ENCODE data around the gene SLC2A2. TPM values are rescaled to one million over a fixed set of nuclear protein-coding genes. Genes with fewer than 3 reads are reported as not detected.

The SLC2A2 gene
- total RNA-seq, 4 donors from 2014 or later, result not detected

- WGBS, 2 donors, result 77 to 84% methylated on average over 4 of the region's 4 CpGs
- no peak for DNase-seq (ENCODE audit: low spot score in 2 of 2)
Observed at GRCh38 chr3:171011873-171012336, 14.6 kb downstream of the SLC2A2 start.

GRCh38 chr3:171011109-171011872 is 15.2 kb downstream of the SLC2A2 start:
- TF ChIP-seq CTCF (IDR thresholded peaks at IDR 0.05) (no peak), POLR2A (IDR thresholded peaks at IDR 0.05) (no peak)
- DNase-seq (ENCODE audit: low spot score in 2 of 2), result no peak
- H3K4me3 ChIP-seq (ENCODE audit: low read depth, poor library complexity, severe bottlenecking), result no peak overlapping the region
- intact Hi-C loops (cut with DNase I; ENCODE audit: low total_unique reads), result no loop called here
- WGBS, 2 donors, result 75 to 79% methylated on average over 2 of the region's 2 CpGs

More at GRCh38 chr3:171011873-171012336, 14.6 kb downstream of the SLC2A2 start:
- no peak overlapping the region for H3K4me3 ChIP-seq (ENCODE audit: low read depth, poor library complexity, severe bottlenecking)
- TF ChIP-seq CTCF (IDR thresholded peaks at IDR 0.05), result no peak
- TF ChIP-seq POLR2A (IDR thresholded peaks at IDR 0.05), result no peak
- intact Hi-C loops (cut with DNase I; ENCODE audit: low total_unique reads), result no loop called here

- DNase-seq (ENCODE audit: low spot score in 2 of 2), result no peak
- H3K4me3 ChIP-seq (ENCODE audit: low read depth, poor library complexity, severe bottlenecking), result no peak overlapping the region
- TF ChIP-seq CTCF (IDR thresholded peaks at IDR 0.05) (no peak), POLR2A (IDR thresholded peaks at IDR 0.05) (no peak)
- intact Hi-C loops (cut with DNase I; ENCODE audit: low total_unique reads), result no loop called here
Observed at GRCh38 chr3:171007316-171007715, 19.2 kb downstream of the SLC2A2 start.

- TF ChIP-seq CTCF (IDR thresholded peaks at IDR 0.05) (no peak), POLR2A (IDR thresholded peaks at IDR 0.05) (no peak)
- WGBS, 2 donors, result 60 to 69% methylated on average over 4 of the region's 4 CpGs
- no peak for DNase-seq (ENCODE audit: low spot score in 2 of 2)
- H3K4me3 ChIP-seq (ENCODE audit: low read depth, poor library complexity, severe bottlenecking), result no peak overlapping the region
- intact Hi-C loops (cut with DNase I; ENCODE audit: low total_unique reads), result no loop called here
Observed at GRCh38 chr3:171005648-171006047, 20.9 kb downstream of the SLC2A2 start.

GRCh38 chr3:171001957-171002694 is 24.4 kb downstream of the SLC2A2 start:
- 67 to 77% methylated on average over 5 of the region's 5 CpGs for WGBS, 2 donors
- intact Hi-C loops (cut with DNase I; ENCODE audit: low total_unique reads), result no loop called here
- TF ChIP-seq CTCF (IDR thresholded peaks at IDR 0.05) (peak in 1 of 3 donors; percentile 32), POLR2A (IDR thresholded peaks at IDR 0.05) (no peak)
- no peak overlapping the region for H3K4me3 ChIP-seq (ENCODE audit: low read depth, poor library complexity, severe bottlenecking)
- no peak for DNase-seq (ENCODE audit: low spot score in 2 of 2)
